HepG2 (cell line): ENCODE data around the gene KDM3B. TPM values are rescaled to one million over a fixed set of nuclear protein-coding genes. Genes with fewer than 3 reads are reported as not detected.

Experiments used
- DR1 ChIP-seq: sonication (generic); formaldehyde crosslinking; IDR thresholded peaks from 2 replicates; pipeline ENCODE4 v1.8.0; 2021; ENCODE audit warnings: mild to moderate bottlenecking, missing genetic modification reagents, inconsistent platforms
- ELF1 ChIP-seq: sonication (generic); formaldehyde crosslinking; IDR thresholded peaks from 2 replicates; pipeline ENCODE4 v1.4.0; 2020; ENCODE audit warnings: missing genetic modification reagents
- FOSL2 ChIP-seq: sonication (generic); formaldehyde crosslinking; IDR thresholded peaks from 2 replicates; pipeline ENCODE4 v1.4.0; 2020; ENCODE audit warnings: missing genetic modification reagents
- GTF3A ChIP-seq: sonication (generic); formaldehyde crosslinking; conservative IDR thresholded peaks from 2 replicates; pipeline ENCODE4 v1.4.0; 2020; ENCODE audit warnings: mild to moderate bottlenecking, missing genetic modification reagents
- KLF15 ChIP-seq: sonication (generic); formaldehyde crosslinking; IDR thresholded peaks from 2 replicates; pipeline ENCODE4 v1.8.1; 2023; ENCODE audit warnings: borderline replicate concordance, mild to moderate bottlenecking, inconsistent platforms, missing genetic modification reagents, mixed read lengths
- MEF2D ChIP-seq: sonication (generic); formaldehyde crosslinking; IDR thresholded peaks from 2 replicates; pipeline ENCODE4 v1.5.1; 2020; ENCODE audit warnings: mild to moderate bottlenecking, missing genetic modification reagents
- PATZ1 ChIP-seq: sonication (generic); formaldehyde crosslinking; IDR thresholded peaks from 2 replicates; pipeline ENCODE4 v1.4.0; 2020; ENCODE audit warnings: missing genetic modification reagents
- PITX1 ChIP-seq: sonication (generic); formaldehyde crosslinking; IDR thresholded peaks from 2 replicates; pipeline ENCODE4 v1.5.1; 2020; ENCODE audit warnings: mild to moderate bottlenecking, missing genetic modification reagents
- RAD21 ChIP-seq: fragments of 450-650 bp; formaldehyde crosslinking; IDR thresholded peaks from 2 replicates; pipeline ENCODE4 v1.5.0; 2020; ENCODE audit warnings: mild to moderate bottlenecking
- SP1 ChIP-seq, 2 experiments: fragments of 450-650 bp in 1 of 2; sonication (generic) in 1 of 2; formaldehyde crosslinking in 1 of 2; IDR thresholded peaks; 2 replicates each; pipeline versions ENCODE4 v1.4.0 to v1.6.1; 2016 to 2020; ENCODE audit warnings: missing genetic modification reagents in 1 of 2
- ZNF740 ChIP-seq: sonication (generic); formaldehyde crosslinking; IDR thresholded peaks from 2 replicates; pipeline ENCODE4 v1.4.0; 2020; ENCODE audit warnings: missing genetic modification reagents
- polyA plus RNA-seq, 8 experiments: library from polyadenylated mRNA; depleted of rRNA in 3 of 8; stranded (reverse) in 7 of 8; unstranded in 1 of 8; fragments of >200 nt; fragmentation: Illumina TruSeq in 4 of 8; extraction: Trizol in 4 of 8; gene quantifications; 2 replicates each; pipeline versions ENCODE4 v1.2.1 to v1.2.3, GENCODE V29; 2011 to 2016; ENCODE audit warnings: low read depth in 4 of 8, missing spikeins in 1 of 8, mixed read lengths in 1 of 8; ENCODE audit not compliant: insufficient read depth in 1 of 8
- total RNA-seq, 5 experiments: library from RNA; depleted of rRNA; stranded (reverse); fragments of >200 nt; fragmentation: Illumina TruSeq; extraction: Trizol; gene quantifications; 2 replicates each; pipeline ENCODE4 v1.2.3, GENCODE V29; 2016; ENCODE audit warnings: low read depth in 1 of 5
- TF ChIP-seq, protein P1 (sequence below): sonication (generic); formaldehyde crosslinking; IDR thresholded peaks from 2 replicates; pipeline ENCODE4 v1.4.0; 2020; ENCODE audit warnings: mild to moderate bottlenecking, low read depth, missing genetic modification reagents
- TF ChIP-seq, protein P2 (sequence below): sonication (generic); formaldehyde crosslinking; IDR thresholded peaks from 2 replicates; pipeline ENCODE4 v1.4.0; 2020; ENCODE audit warnings: missing genetic modification reagents, mild to moderate bottlenecking, borderline replicate concordance
- TF ChIP-seq, protein P3 (sequence below): IDR thresholded peaks from 2 replicates; pipeline ENCODE4 v1.6.1; 2012; ENCODE audit warnings: low read length, improper control_type of control experiment
- TF ChIP-seq, protein P4 (sequence below): IDR thresholded peaks from 2 replicates; pipeline ENCODE4 v1.6.1; 2016; ENCODE audit warnings: missing biosample characterization, missing genetic modification reagents, low read depth

KDM3B gene
- total and polyA plus RNA-seq, 2 of the 13 experiments (the other 11 are each of a cell fraction or from before 2014, with no cell fraction given) = 19.7 to 34.3 TPM

DNA sequence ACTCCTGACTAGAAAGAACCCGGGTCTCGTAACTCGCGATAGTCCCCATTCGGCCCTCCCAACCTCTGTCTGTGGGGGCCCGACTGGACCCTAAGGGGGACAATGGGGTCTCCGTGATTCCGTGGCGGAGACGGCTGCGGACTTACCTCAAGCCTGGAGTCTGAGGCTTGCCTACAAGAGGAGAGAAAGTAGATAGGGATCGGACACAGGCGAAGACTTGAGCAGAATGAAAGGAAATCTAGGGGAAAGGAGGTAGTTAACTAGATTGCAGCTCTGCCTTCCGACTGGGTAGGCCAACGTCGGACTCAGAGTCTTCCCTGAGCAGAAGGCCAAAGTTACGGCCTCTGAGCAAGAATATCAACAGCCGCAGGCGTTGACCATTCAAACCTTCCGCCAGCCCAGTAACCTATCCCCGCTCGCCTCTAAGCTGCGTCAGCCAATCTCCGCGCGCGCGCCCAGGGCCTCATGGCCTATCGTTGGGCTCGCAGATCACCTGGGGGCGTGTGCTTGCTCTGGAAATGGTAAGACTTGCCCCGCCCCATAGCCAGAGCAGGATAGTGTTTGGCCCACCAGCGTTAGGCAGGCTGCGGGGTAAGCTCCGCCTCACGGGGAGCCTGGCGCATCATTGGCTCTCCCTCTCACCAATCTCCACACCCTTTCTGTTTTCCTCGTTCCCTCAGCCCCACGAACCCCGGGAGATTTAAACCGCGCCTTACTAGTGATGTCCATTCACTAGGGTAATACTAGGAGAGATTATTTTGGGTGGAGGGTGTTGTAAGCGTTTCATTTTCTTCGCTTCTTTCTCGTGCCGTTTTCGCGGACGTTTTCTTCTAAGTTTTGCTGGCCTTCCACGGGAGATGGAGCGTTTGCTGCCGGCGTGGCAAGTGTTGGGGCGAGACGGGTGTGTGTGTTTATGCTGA is 20.8 kb upstream of the KDM3B start, which contains the start of gene CDC25C (continued):
- 0 out of 2 replicates have a peak, but pooled peaks have one; percentile 48 for TF ChIP-seq ZNF740 (CRISPR knock-in tag)
- TF ChIP-seq PITX1 (CRISPR knock-in tag) = no peak
- 0 out of 2 replicates have a peak, but pooled peaks have one; percentile 10 for TF ChIP-seq ELF1 (CRISPR knock-in tag)
- TF ChIP-seq SP1 (IDR thresholded peaks at IDR 0.05) = no peak
- peak; percentile 60 for TF ChIP-seq SP1 (CRISPR knock-in tag; IDR thresholded peaks at IDR 0.05)
- TF ChIP-seq FOSL2 = no peak
- TF ChIP-seq, protein P1, sequence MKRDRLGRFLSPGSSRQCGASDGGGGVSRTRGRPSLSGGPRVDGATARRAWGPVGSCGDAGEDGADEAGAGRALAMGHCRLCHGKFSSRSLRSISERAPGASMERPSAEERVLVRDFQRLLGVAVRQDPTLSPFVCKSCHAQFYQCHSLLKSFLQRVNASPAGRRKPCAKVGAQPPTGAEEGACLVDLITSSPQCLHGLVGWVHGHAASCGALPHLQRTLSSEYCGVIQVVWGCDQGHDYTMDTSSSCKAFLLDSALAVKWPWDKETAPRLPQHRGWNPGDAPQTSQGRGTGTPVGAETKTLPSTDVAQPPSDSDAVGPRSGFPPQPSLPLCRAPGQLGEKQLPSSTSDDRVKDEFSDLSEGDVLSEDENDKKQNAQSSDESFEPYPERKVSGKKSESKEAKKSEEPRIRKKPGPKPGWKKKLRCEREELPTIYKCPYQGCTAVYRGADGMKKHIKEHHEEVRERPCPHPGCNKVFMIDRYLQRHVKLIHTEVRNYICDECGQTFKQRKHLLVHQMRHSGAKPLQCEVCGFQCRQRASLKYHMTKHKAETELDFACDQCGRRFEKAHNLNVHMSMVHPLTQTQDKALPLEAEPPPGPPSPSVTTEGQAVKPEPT (CRISPR knock-in tag) = no peak
- TF ChIP-seq, protein P2, sequence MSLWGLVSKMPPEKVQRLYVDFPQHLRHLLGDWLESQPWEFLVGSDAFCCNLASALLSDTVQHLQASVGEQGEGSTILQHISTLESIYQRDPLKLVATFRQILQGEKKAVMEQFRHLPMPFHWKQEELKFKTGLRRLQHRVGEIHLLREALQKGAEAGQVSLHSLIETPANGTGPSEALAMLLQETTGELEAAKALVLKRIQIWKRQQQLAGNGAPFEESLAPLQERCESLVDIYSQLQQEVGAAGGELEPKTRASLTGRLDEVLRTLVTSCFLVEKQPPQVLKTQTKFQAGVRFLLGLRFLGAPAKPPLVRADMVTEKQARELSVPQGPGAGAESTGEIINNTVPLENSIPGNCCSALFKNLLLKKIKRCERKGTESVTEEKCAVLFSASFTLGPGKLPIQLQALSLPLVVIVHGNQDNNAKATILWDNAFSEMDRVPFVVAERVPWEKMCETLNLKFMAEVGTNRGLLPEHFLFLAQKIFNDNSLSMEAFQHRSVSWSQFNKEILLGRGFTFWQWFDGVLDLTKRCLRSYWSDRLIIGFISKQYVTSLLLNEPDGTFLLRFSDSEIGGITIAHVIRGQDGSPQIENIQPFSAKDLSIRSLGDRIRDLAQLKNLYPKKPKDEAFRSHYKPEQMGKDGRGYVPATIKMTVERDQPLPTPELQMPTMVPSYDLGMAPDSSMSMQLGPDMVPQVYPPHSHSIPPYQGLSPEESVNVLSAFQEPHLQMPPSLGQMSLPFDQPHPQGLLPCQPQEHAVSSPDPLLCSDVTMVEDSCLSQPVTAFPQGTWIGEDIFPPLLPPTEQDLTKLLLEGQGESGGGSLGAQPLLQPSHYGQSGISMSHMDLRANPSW = peak; percentile 72; the same call in 1 of the 2 replicates
- TF ChIP-seq RAD21 (CRISPR knock-in tag) = no peak
- TF ChIP-seq, protein P3, sequence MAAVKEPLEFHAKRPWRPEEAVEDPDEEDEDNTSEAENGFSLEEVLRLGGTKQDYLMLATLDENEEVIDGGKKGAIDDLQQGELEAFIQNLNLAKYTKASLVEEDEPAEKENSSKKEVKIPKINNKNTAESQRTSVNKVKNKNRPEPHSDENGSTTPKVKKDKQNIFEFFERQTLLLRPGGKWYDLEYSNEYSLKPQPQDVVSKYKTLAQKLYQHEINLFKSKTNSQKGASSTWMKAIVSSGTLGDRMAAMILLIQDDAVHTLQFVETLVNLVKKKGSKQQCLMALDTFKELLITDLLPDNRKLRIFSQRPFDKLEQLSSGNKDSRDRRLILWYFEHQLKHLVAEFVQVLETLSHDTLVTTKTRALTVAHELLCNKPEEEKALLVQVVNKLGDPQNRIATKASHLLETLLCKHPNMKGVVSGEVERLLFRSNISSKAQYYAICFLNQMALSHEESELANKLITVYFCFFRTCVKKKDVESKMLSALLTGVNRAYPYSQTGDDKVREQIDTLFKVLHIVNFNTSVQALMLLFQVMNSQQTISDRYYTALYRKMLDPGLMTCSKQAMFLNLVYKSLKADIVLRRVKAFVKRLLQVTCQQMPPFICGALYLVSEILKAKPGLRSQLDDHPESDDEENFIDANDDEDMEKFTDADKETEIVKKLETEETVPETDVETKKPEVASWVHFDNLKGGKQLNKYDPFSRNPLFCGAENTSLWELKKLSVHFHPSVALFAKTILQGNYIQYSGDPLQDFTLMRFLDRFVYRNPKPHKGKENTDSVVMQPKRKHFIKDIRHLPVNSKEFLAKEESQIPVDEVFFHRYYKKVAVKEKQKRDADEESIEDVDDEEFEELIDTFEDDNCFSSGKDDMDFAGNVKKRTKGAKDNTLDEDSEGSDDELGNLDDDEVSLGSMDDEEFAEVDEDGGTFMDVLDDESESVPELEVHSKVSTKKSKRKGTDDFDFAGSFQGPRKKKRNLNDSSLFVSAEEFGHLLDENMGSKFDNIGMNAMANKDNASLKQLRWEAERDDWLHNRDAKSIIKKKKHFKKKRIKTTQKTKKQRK = no peak
- TF ChIP-seq, protein P4, sequence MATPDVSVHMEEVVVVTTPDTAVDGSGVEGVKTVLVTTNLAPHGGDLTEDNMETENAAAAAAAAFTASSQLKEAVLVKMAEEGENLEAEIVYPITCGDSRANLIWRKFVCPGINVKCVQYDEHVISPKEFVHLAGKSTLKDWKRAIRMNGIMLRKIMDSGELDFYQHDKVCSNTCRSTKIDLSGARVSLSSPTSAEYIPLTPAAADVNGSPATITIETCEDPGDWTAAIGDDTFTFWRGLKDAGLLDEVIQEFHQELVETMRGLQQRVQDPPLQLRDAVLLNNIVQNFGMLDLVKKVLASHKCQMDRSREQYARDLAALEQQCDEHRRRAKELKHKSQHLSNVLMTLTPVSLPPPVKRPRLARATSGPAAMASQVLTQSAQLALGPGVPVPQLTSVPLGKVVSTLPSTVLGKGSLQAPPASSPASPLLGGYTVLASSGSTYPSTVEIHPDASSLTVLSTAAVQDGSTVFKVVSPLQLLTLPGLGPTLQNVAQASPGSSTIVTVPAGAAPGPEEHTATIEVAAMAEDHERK = 0 out of 2 replicates have a peak, but pooled peaks have one; percentile 17
- TF ChIP-seq KLF15 (CRISPR knock-in tag) = no peak; the same call in 1 of the 2 replicates
- 0 out of 2 replicates have a peak, but pooled peaks have one; percentile 30 for TF ChIP-seq MEF2D (CRISPR knock-in tag)
- no peak; the same call in 1 of the 2 replicates for TF ChIP-seq DR1 (CRISPR knock-in tag)
- TF ChIP-seq PATZ1 (CRISPR knock-in tag) = no peak
- TF ChIP-seq GTF3A (CRISPR knock-in tag) = no peak
